ENCODE measurements around the gene GPX1. TPM values are rescaled to one million over a fixed set of nuclear protein-coding genes. Genes with fewer than 3 reads are reported as not detected.
A peak's percentile ranks its signal among the peaks of the same experiment; 100 is the strongest.

GPX1 gene
- total and polyA plus RNA-seq, 9 donors: 118 to 153 (median 142) TPM

GRCh38 chr3:49324768-49325167 is 33.4 kb downstream of the GPX1 start:
- Histone ChIP-seq H3K27me3 (ENCODE audit: control insufficient read depth, insufficient read depth, low read length) (no peaks in the 10 kb centered on the region), H3K4me3 (ENCODE audit: low read length) (no peak overlapping the region), H3K4me1 (ENCODE audit: control insufficient read depth, insufficient read depth, low read length) (no peaks in the 10 kb centered on the region), H3K9me3 (replicated peaks; ENCODE audit: control insufficient read depth, low read depth, low read length) (no peaks in the 10 kb centered on the region), H3K36me3 (ENCODE audit: control insufficient read depth, insufficient read depth, low read length) (peaks cover 78% of the 10 kb centered on the region), H3K27ac (ENCODE audit: low read length) (no peak overlapping the region)
- WGBS (ENCODE audit: insufficient coverage): 97% methylated on average over 7 of the region's 7 CpGs
- DNase-seq: no peak

GRCh38 chr3:49316696-49317457 is 41.3 kb downstream of the GPX1 start:
- no peaks in the 10 kb centered on the region for H3K9me3 ChIP-seq (replicated peaks; ENCODE audit: control insufficient read depth, low read depth, low read length)
- H3K4me3 ChIP-seq (ENCODE audit: low read length): no peak overlapping the region
- no peak for DNase-seq
- no peak overlapping the region for H3K27ac ChIP-seq (ENCODE audit: low read length)
- peaks cover 63% of the 10 kb centered on the region for H3K36me3 ChIP-seq (ENCODE audit: control insufficient read depth, insufficient read depth, low read length)
- WGBS (ENCODE audit: insufficient coverage): 94% methylated on average over 13 of the region's 16 CpGs
- H3K4me1 ChIP-seq (ENCODE audit: control insufficient read depth, insufficient read depth, low read length): no peaks in the 10 kb centered on the region
- no peaks in the 10 kb centered on the region for H3K27me3 ChIP-seq (ENCODE audit: control insufficient read depth, insufficient read depth, low read length)

GRCh38 chr3:49313896-49314688 is 44.1 kb downstream of the GPX1 start:
- H3K4me3 ChIP-seq (ENCODE audit: low read length): no peak overlapping the region
- H3K27ac ChIP-seq (ENCODE audit: low read length): no peak overlapping the region
- no peaks in the 10 kb centered on the region for H3K27me3 ChIP-seq (ENCODE audit: control insufficient read depth, insufficient read depth, low read length)
- peaks cover 65% of the 10 kb centered on the region for H3K36me3 ChIP-seq (ENCODE audit: control insufficient read depth, insufficient read depth, low read length)
- H3K4me1 ChIP-seq (ENCODE audit: control insufficient read depth, insufficient read depth, low read length): no peaks in the 10 kb centered on the region
- H3K9me3 ChIP-seq (replicated peaks; ENCODE audit: control insufficient read depth, low read depth, low read length): no peaks in the 10 kb centered on the region
- no CpG with 5 or more reads among the region's 1 CpG for WGBS (ENCODE audit: insufficient coverage)
- peak; percentile 10 for DNase-seq

- Histone ChIP-seq H3K4me3 (ENCODE audit: low read length) (no peak overlapping the region), H3K4me1 (ENCODE audit: control insufficient read depth, insufficient read depth, low read length) (no peaks in the 10 kb centered on the region), H3K36me3 (ENCODE audit: control insufficient read depth, insufficient read depth, low read length) (peaks cover 67% of the 10 kb centered on the region), H3K27me3 (ENCODE audit: control insufficient read depth, insufficient read depth, low read length) (no peaks in the 10 kb centered on the region), H3K9me3 (replicated peaks; ENCODE audit: control insufficient read depth, low read depth, low read length) (no peaks in the 10 kb centered on the region), H3K27ac (ENCODE audit: low read length) (no peak overlapping the region)
- no peak for DNase-seq
- 100% methylated on average over 2 of the region's 3 CpGs for WGBS (ENCODE audit: insufficient coverage)
These were observed 46.9 kb downstream of the GPX1 start for GRCh38 chr3:49311283-49311682.

GRCh38 chr3:49310677-49311076 is 47.5 kb downstream of the GPX1 start:
- no peaks in the 10 kb centered on the region for H3K4me1 ChIP-seq (ENCODE audit: control insufficient read depth, insufficient read depth, low read length)
- DNase-seq: no peak
- no CpG with 5 or more reads among the region's 1 CpG for WGBS (ENCODE audit: insufficient coverage)
- H3K36me3 ChIP-seq (ENCODE audit: control insufficient read depth, insufficient read depth, low read length): peaks cover 64% of the 10 kb centered on the region
- no peak overlapping the region for H3K4me3 ChIP-seq (ENCODE audit: low read length)
- no peaks in the 10 kb centered on the region for H3K9me3 ChIP-seq (replicated peaks; ENCODE audit: control insufficient read depth, low read depth, low read length)
- H3K27ac ChIP-seq (ENCODE audit: low read length): no peak overlapping the region
- no peaks in the 10 kb centered on the region for H3K27me3 ChIP-seq (ENCODE audit: control insufficient read depth, insufficient read depth, low read length)

Other genes starting within 250 kb of the GPX1 start
- gene USP19, start 237.5 kb downstream of the GPX1 start, total RNA-seq: 26.8 TPM
- gene USP19, start 237.5 kb downstream of the GPX1 start, polyA plus RNA-seq (ENCODE audit: insufficient read depth in 1 of 8, insufficient read length in 8 of 8, low replicate concordance in 1 of 8): 10 to 100 TPM; 31.1 to 40.3 (median 34.6) TPM
- gene LAMB2, start 225.3 kb downstream of the GPX1 start, total RNA-seq: 445 TPM
- gene LAMB2, start 225.3 kb downstream of the GPX1 start, polyA plus RNA-seq (ENCODE audit: insufficient read depth in 1 of 8, insufficient read length in 8 of 8, low replicate concordance in 1 of 8): 100 to 1,000 TPM; 350 to 408 (median 380) TPM
- gene CCDC71, start 192.0 kb downstream of the GPX1 start, total RNA-seq: 13.7 TPM
- gene CCDC71, start 192.0 kb downstream of the GPX1 start, polyA plus RNA-seq (ENCODE audit: insufficient read depth in 1 of 8, insufficient read length in 8 of 8, low replicate concordance in 1 of 8): 10 to 100 TPM; 15.7 to 19.3 (median 16.4) TPM
- 88.7 TPM for gene KLHDC8B, start 186.8 kb downstream of the GPX1 start, total RNA-seq
- 100 to 1,000 TPM in 3 of 8 donors, 10 to 100 TPM in 5; 64.2 to 135 (median 92.9) TPM for gene KLHDC8B, start 186.8 kb downstream of the GPX1 start, polyA plus RNA-seq (ENCODE audit: insufficient read depth in 1 of 8, insufficient read length in 8 of 8, low replicate concordance in 1 of 8)
- gene C3orf62, start 81.1 kb downstream of the GPX1 start, total RNA-seq: 3.1 TPM
- gene C3orf62, start 81.1 kb downstream of the GPX1 start, polyA plus RNA-seq (ENCODE audit: insufficient read depth in 1 of 8, insufficient read length in 8 of 8, low replicate concordance in 1 of 8): 10 to 100 TPM in 1 of 8 donors, 1 to 10 TPM in 7; 4.2 to 13.2 (median 6.6) TPM
- 17.9 TPM for gene USP4, start 18.3 kb downstream of the GPX1 start, total RNA-seq
- 10 to 100 TPM; 36.9 to 59.0 (median 45.2) TPM for gene USP4, start 18.3 kb downstream of the GPX1 start, polyA plus RNA-seq (ENCODE audit: insufficient read depth in 1 of 8, insufficient read length in 8 of 8, low replicate concordance in 1 of 8)
- gene RHOA, start 53.6 kb upstream of the GPX1 start, total RNA-seq: 217 TPM
- 100 to 1,000 TPM; 427 to 558 (median 459) TPM for gene RHOA, start 53.6 kb upstream of the GPX1 start, polyA plus RNA-seq (ENCODE audit: insufficient read depth in 1 of 8, insufficient read length in 8 of 8, low replicate concordance in 1 of 8)
- gene TCTA, start 54.1 kb upstream of the GPX1 start, total RNA-seq: 13.3 TPM
- 10 to 100 TPM; 13.3 to 19.7 (median 16.9) TPM for gene TCTA, start 54.1 kb upstream of the GPX1 start, polyA plus RNA-seq (ENCODE audit: insufficient read depth in 1 of 8, insufficient read length in 8 of 8, low replicate concordance in 1 of 8)
- 5.5 TPM for gene AMT, start 64.1 kb upstream of the GPX1 start, total RNA-seq
- gene AMT, start 64.1 kb upstream of the GPX1 start, polyA plus RNA-seq (ENCODE audit: insufficient read depth in 1 of 8, insufficient read length in 8 of 8, low replicate concordance in 1 of 8): 10 to 100 TPM in 4 of 8 donors, 1 to 10 TPM in 4; 6.7 to 19.0 (median 11.2) TPM
- 7.2 TPM for gene NICN1, start 71.0 kb upstream of the GPX1 start, total RNA-seq
- gene NICN1, start 71.0 kb upstream of the GPX1 start, polyA plus RNA-seq (ENCODE audit: insufficient read depth in 1 of 8, insufficient read length in 8 of 8, low replicate concordance in 1 of 8): 10 to 100 TPM in 6 of 8 donors, 1 to 10 TPM in 2; 9.6 to 14.3 (median 13.2) TPM
- gene DAG1, start 111.9 kb upstream of the GPX1 start, total RNA-seq: 142 TPM
- 100 to 1,000 TPM; 151 to 229 (median 199) TPM for gene DAG1, start 111.9 kb upstream of the GPX1 start, polyA plus RNA-seq (ENCODE audit: insufficient read depth in 1 of 8, insufficient read length in 8 of 8, low replicate concordance in 1 of 8)
- gene BSN, start 196.1 kb upstream of the GPX1 start, total RNA-seq: 0.44 TPM
- 1 to 10 TPM in 2 of 8 donors, under 1 TPM in 6; 0.48 to 1.2 (median 0.67) TPM for gene BSN, start 196.1 kb upstream of the GPX1 start, polyA plus RNA-seq (ENCODE audit: insufficient read depth in 1 of 8, insufficient read length in 8 of 8, low replicate concordance in 1 of 8)